HG03432 (cell line): Measurements from ENCODE around the gene S1PR4.
"Not testable (repeated sequence)": the region's sequence is repeated elsewhere in the genome, so short reads cannot be mapped to it uniquely, and the experiment has no call there.

Experiments
- ATAC-seq: cut with Tn5 transposase; IDR thresholded peaks from one replicate; pipeline ENCODE4 v1.9.1; 2021; ENCODE audit warnings: mild to moderate bottlenecking, moderate library complexity; ENCODE audit not compliant: unreplicated experiment

Gene S1PR4

GRCh38 chr19:3192684-3193083 lies 14.1 kb downstream of the S1PR4 start:
- no peak for ATAC-seq

DNA sequence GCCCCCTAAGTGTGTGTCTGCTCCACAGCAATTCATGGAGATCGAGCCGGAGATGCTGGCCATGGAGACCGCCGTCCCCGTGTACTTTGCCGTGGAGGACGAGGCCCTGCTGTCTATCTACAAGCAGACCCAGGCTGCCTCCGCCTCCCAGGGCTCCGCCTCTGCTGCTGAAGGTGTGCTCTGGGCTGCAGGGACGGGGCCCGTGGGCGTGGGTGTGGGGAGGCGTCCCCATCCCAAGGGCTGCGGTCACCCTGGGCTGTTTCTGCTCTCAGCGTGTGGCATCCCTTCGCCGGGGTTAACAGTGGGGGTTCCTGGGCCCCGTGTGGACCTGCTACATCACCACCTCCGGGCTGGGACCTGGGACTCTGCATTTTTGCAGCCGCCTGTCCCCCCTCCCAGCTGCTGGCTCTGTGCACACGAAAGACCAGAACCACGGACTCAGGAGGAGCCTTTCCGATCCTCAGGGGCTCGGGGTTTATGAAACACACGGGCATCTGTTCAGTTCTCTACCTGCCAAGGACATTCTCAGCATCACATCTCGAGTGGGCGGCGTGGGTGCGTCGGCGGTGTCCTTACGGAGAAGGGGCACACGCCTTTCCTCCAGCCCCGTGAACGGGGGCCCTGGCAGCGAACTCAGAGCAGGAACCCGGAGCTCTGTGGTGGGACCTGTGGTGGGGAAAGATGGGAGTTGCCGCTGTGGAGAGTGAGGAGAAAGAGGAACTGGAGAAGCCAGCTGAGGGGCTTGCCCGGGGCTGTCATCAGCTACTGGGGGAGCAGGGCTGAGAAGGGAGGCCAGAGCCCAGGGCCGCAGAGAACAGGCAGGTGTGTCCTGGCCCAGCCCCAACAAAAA lies 14.9 kb downstream of the S1PR4 start:
- no peak for ATAC-seq

DNA sequence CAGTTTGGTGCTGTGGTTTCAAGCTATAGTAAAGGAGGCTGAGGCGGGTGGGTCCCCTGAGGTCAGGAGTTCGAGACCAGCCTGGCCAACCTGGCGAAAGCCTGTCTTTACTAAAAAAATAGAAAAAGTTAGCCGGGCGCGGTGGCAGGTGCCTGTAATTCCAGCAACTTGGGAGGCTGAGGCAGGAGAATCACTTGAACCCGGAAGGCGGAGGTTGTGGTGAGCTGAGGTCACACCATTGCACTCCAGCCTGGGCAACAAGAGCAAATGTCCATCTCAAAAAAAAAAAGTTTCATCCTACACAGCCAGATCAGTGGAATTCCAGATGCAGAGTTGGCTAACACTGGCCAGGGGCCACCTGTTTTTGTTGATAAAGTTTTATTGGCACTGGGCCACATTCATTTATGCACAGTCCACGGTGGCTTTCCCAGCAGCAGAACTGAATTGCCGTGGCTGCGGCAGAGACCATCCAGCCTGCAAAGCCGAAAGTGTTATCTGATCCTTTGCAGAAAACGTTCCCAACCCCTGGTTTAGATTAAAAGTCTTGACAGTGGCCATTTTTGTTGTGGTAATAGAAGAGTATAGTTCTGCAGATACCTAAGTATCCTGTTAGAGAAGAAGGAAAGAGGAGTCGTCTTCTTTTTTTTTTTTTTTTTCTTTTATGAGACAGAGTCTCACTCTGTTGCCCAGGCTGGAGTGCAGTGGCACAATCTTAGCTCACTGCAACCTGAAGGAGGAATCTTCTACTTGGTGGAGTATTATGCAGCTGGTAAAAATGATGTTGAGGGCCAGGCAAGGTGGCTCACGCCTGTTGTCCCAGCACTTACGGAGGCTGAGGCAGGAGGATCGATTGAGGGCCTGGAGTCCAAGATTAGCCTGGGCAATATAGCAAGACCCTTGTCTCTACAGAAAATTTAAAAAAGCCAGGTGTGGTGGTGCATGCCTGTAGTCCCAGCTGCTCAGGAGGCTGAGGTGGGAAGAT lies 15.8 kb downstream of the S1PR4 start:
- no peak for ATAC-seq

DNA sequence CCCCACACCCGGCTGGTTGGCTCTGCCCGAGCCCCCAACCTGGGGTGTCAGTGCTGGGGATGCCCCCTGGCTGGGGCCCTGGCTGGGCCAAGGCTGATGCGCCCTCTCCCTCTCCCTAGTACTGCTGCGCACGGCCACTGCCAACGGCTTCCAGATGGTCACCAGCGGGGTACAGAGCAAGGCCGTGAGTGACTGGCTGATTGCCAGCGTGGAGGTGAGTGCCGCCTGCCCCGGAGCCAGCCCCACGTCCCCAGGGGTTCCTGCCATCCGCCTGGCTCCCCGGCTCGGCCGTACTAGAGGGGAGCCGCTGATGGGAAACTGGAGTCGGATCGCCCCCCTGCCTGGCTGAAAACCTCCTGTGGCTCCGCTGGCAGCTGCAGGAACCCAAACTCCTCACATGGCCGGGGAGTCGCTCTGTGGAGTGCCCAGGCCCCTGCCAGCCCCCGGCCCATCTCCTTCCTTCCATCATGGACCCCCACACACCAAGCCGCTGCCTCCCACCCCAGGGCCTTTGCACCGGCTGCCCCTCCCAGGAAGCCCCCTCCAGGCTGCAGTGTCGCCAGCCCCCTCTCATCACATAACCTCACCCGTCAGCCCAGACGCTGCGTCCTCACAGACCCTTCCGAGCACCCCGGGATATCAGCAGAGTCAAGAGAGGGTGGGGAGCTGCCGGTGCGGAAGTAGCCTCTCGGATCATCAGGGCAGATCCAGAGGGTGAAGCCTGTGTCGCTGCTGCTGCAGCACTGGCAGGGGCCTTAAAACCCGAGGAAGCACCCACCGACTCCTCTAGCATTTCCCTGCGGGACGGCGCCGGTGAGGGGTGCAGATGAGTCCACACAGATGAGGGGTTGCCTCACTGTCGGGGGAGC lies 17.7 kb downstream of the S1PR4 start:
- ATAC-seq: no peak

- ATAC-seq: no peak
These were observed 18.3 kb downstream of the S1PR4 start for GRCh38 chr19:3196933-3197205.

GRCh38 chr19:3198901-3199700 lies 20.5 kb downstream of the S1PR4 start:
- ATAC-seq: no peak

DNA sequence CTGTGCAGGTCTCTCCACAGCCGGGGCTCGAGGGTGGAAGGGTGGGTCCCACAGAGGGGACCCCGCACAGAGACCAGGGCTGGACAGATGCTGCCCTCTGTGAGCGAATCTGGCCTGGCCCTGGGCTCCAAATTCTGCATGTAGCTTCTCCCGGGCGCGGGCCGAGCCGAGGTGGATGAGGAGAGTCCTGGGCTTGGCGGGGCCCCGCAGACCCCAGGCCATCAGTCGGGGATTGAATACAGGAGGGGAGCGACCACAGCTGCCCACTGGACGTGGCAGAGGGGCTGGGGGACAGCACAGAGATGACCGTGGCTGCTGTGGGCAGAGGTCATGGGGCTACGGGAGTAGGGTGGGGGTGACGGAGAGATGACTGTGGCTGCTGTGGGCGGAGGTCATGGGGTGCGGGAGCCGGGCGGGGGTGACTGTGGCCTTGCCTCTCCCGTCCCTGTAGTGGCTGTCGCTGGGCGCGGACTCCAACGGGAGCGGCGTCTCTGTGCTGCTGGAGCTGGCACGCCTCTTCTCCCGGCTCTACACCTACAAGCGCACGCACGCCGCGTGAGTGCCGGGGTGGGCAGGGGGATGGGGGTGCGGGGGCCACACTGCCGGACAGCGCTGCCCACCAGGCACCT lies 22.6 kb downstream of the S1PR4 start:
- ATAC-seq: no peak

DNA sequence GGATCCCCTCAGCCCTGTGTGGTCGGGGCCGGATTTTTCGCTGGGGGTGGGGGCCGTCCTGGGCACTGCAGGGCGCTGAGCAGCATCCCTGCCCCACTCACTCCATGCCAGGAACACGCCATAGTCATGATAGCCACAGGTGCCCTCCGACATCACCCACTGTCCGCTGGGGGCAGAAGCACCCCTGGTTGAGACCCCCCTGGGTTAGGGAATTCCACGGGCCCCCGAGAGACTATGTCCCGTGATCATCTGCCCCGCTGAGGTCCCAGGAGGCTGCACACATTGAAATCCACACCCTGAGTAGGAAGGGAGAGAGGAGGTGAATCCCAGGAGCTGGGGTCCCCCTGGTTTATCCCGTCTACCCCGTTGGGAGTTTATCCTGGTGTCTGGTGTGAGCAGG lies 23.3 kb downstream of the S1PR4 start:
- ATAC-seq: no peak

- no peak for ATAC-seq
These were observed 23.8 kb downstream of the S1PR4 start for GRCh38 chr19:3202346-3202745.

- not testable (repeated sequence) for ATAC-seq
These were observed 24.3 kb downstream of the S1PR4 start for GRCh38 chr19:3202895-3203294.

- no peak for ATAC-seq
These were observed 25.5 kb downstream of the S1PR4 start for GRCh38 chr19:3203805-3204645.

- ATAC-seq: no peak
These were observed 26.2 kb downstream of the S1PR4 start for GRCh38 chr19:3204646-3205275.

DNA sequence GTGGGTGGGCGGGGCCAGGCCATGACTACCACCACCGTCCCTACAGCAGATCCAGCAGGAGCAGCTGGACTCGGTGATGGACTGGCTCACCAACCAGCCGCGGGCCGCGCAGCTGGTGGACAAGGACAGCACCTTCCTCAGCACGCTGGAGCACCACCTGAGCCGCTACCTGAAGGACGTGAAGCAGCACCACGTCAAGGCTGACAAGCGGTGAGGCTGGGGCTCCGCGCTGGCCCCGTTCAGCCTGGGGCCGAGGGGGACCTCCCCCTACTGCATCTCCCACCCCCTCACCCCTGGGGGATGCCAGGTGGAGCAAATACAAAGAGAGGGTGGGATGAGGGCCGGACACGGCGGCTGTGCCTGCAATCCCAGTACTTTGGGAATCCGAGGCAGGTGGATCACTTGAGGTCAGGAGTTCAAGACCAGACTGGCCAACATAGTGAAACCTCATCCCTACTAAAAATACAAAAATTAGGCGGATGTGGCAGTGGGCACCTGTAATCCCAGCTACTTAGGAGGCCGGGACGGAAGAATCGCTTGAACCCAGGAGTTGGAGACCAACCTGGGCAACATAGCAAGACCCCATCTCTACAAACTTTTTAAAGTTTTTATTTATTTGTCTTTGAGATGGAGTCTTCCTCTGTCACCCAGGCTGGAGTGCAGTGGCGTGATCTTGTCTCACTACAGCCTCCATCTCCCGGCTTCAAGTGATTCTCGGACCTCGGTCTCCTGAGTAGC lies 27.8 kb downstream of the S1PR4 start:
- no peak for ATAC-seq

DNA sequence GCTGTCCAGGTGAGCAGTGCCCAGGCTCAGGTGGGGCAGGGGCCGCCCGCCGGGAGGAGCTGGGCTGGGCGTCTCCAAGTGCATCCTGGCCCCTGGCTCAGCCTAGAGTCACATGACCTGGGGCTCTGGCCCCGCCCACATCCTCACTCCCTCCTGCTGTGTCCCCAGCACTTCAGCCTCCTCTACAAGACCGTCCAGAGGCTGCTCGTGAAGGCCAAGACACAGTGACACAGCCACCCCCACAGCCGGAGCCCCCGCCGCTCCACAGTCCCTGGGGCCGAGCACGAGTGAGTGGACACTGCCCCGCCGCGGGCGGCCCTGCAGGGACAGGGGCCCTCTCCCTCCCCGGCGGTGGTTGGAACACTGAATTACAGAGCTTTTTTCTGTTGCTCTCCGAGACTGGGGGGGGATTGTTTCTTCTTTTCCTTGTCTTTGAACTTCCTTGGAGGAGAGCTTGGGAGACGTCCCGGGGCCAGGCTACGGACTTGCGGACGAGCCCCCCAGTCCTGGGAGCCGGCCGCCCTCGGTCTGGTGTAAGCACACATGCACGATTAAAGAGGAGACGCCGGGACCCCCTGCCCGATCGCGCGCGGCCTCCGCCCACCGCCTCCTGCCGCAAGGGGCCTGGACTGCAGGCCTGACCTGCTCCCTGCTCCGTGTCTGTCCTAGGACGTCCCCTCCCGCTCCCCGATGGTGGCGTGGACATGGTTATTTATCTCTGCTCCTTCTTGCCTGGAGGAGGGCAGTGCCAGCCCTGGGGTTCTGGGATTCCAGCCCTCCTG lies 29.1 kb downstream of the S1PR4 start:
- no peak for ATAC-seq

GRCh38 chr19:3208317-3209207 lies 30.0 kb downstream of the S1PR4 start:
- ATAC-seq: no peak
